Karpas-422 (cell line): ENCODE results near the gene SMU1. TPM values are rescaled to one million over a fixed set of nuclear protein-coding genes. Genes with fewer than 3 reads are reported as not detected.

Experiments
- DNase-seq: peaks from one replicate; pipeline ENCODE4 v3.0.0-alpha.2; 2015
- H2AFZ ChIP-seq: fragments of 200-600 bp; sonication (generic); 2 replicates; pipeline ENCODE4 v1.6.1; 2014; ENCODE audit warnings: antibody characterized with exemption, low read length, mixed read lengths
- H3K27ac ChIP-seq: fragments of 200-600 bp; sonication (generic); 2 replicates; pipeline ENCODE4 v1.5.1; 2014; ENCODE audit warnings: mild to moderate bottlenecking, low read length, moderate library complexity
- H3K27me3 ChIP-seq: fragments of 200-600 bp; sonication (generic); 2 replicates; pipeline ENCODE4 v1.6.1; 2014; ENCODE audit warnings: low read length, mixed read lengths
- H3K36me3 ChIP-seq: fragments of 200-600 bp; sonication (generic); 2 replicates; pipeline ENCODE4 v1.6.1; 2014; ENCODE audit warnings: low read length, mixed read lengths; ENCODE audit not compliant: insufficient read depth
- H3K4me1 ChIP-seq: fragments of 200-600 bp; sonication (generic); 2 replicates; pipeline ENCODE4 v1.6.1; 2014; ENCODE audit warnings: mild to moderate bottlenecking, low read length, mixed read lengths
- H3K4me2 ChIP-seq: fragments of 200-600 bp; sonication (generic); 2 replicates; pipeline ENCODE4 v1.6.1; 2014; ENCODE audit warnings: low read length, low read depth, mild to moderate bottlenecking; ENCODE audit not compliant: poor library complexity, severe bottlenecking
- H3K4me3 ChIP-seq: fragments of 200-600 bp; sonication (generic); 2 replicates; pipeline ENCODE4 v1.5.1; 2014; ENCODE audit warnings: mild to moderate bottlenecking, antibody characterized with exemption, low read length, mixed read lengths
- H3K79me2 ChIP-seq: fragments of 200-600 bp; sonication (generic); 2 replicates; pipeline ENCODE4 v1.6.1; 2014; ENCODE audit warnings: mild to moderate bottlenecking, low read length, mixed read lengths
- H3K9ac ChIP-seq: fragments of 200-600 bp; sonication (generic); 2 replicates; pipeline ENCODE4 v1.6.0; 2014; ENCODE audit warnings: low read length
- H3K9me2 ChIP-seq: fragments of 200-600 bp; sonication (generic), shearing (Covaris generic); replicated peaks from 2 replicates; pipeline ENCODE4 v1.6.0; 2014; ENCODE audit warnings: mild to moderate bottlenecking, low read length, moderate library complexity; ENCODE audit not compliant: insufficient read depth
- H3K9me3 ChIP-seq: fragments of 300-700, 200-600 bp; sonication (generic); 2 replicates; pipeline ENCODE4 v1.6.1; 2014; ENCODE audit warnings: low read length, mixed read lengths
- H4K20me1 ChIP-seq: fragments of 200-600 bp; sonication (generic); 2 replicates; pipeline ENCODE4 v1.6.1; 2014; ENCODE audit warnings: mild to moderate bottlenecking, antibody characterized with exemption, low read length, low read depth; ENCODE audit not compliant: insufficient read depth
- total RNA-seq: library from RNA; depleted of rRNA; stranded (reverse); fragments of >200 nt; shearing (Covaris generic); gene quantifications from 2 replicates; pipeline ENCODE4 v1.2.3, GENCODE V29; 2014; ENCODE audit warnings: low replicate concordance

Gene SMU1
- total RNA-seq, 1 experiment from 2014 or later, result 18.4 TPM

GRCh38 chr9:33044677-33045282 is 31.7 kb downstream of the SMU1 start:
- peak overlapping the region; percentile 64 for H3K4me2 ChIP-seq
- no peak for DNase-seq
- peak overlapping the region; percentile 60 for H3K4me3 ChIP-seq
- H3K27ac ChIP-seq, result peak overlapping the region; percentile 23; the same call in 1 of the 2 replicates
- peaks cover 21% of the 10 kb centered on the region; the same call in 1 of the 2 replicates for H3K36me3 ChIP-seq
- H2AFZ ChIP-seq, result peak overlapping the region; percentile 32; the same call in 1 of the 2 replicates
- peaks cover 21% of the 10 kb centered on the region for H3K4me1 ChIP-seq
- no peaks in the 10 kb centered on the region for H3K27me3 ChIP-seq
- H3K9ac ChIP-seq, result peak overlapping the region; percentile 64
- H3K9me2 ChIP-seq, result no peaks in the 10 kb centered on the region
- no peaks in the 10 kb centered on the region for H4K20me1 ChIP-seq
- no peaks in the 10 kb centered on the region for H3K9me3 ChIP-seq
- 0 out of 2 replicates have a peak, but pooled peaks cover 3% of the 10 kb centered on the region for H3K79me2 ChIP-seq

GRCh38 chr9:33044162-33044673 is 32.3 kb downstream of the SMU1 start:
- H3K9ac ChIP-seq, result peak overlapping the region; percentile 64
- no peaks in the 10 kb centered on the region for H3K9me3 ChIP-seq
- no peaks in the 10 kb centered on the region for H4K20me1 ChIP-seq
- H3K27me3 ChIP-seq, result no peaks in the 10 kb centered on the region
- 0 out of 2 replicates have a peak, but pooled peaks cover 3% of the 10 kb centered on the region for H3K79me2 ChIP-seq
- H3K4me1 ChIP-seq, result peaks cover 21% of the 10 kb centered on the region
- H3K36me3 ChIP-seq, result peaks cover 17% of the 10 kb centered on the region; the same call in 1 of the 2 replicates
- peak overlapping the region; percentile 60 for H3K4me3 ChIP-seq
- no peaks in the 10 kb centered on the region for H3K9me2 ChIP-seq
- H3K4me2 ChIP-seq, result peak overlapping the region; percentile 64
- peak overlapping the region; percentile 32; the same call in 1 of the 2 replicates for H2AFZ ChIP-seq
- DNase-seq, result peak; percentile 88
- H3K27ac ChIP-seq, result peak overlapping the region; percentile 23; the same call in 1 of the 2 replicates

DNA sequence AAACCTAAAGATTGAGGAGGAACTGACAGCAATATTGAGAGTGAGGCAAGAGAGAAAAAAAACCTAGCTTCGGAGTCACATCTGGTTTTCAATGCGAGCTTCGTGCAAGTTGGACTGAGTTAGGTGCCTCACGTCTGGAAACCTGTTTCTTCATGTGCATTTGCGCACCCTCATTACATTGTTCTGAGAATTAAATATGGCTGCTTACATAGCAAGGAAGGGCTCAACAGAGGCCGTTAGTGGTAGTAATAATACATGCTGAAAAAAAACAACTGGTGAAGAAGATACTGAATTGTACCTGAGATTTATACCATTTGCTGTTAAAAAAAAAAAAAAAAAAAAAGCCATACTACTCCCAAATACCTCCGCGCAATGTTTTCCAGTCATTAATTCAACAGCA is 32.8 kb downstream of the SMU1 start:
- no peak for DNase-seq
- Histone ChIP-seq H2AFZ (peak overlapping the region; percentile 32; the same call in 1 of the 2 replicates), H3K27me3 (no peaks in the 10 kb centered on the region), H3K4me1 (peaks cover 21% of the 10 kb centered on the region), H3K36me3 (peaks cover 17% of the 10 kb centered on the region; the same call in 1 of the 2 replicates), H3K9me2 (no peaks in the 10 kb centered on the region), H3K27ac (0 out of 2 replicates have a peak overlapping the region, but pooled peaks have one; percentile 23), H3K9me3 (no peaks in the 10 kb centered on the region), H3K79me2 (0 out of 2 replicates have a peak, but pooled peaks cover 3% of the 10 kb centered on the region), H3K4me3 (peak overlapping the region; percentile 60), H4K20me1 (peaks cover 2% of the 10 kb centered on the region; the same call in 1 of the 2 replicates), H3K9ac (peak overlapping the region; percentile 64), H3K4me2 (peak overlapping the region; percentile 64)

- H3K9me3 ChIP-seq, result no peaks in the 10 kb centered on the region
- no peaks in the 10 kb centered on the region for H3K79me2 ChIP-seq
- no peaks in the 10 kb centered on the region for H3K9me2 ChIP-seq
- H2AFZ ChIP-seq, result no peak overlapping the region
- DNase-seq, result no peak
- no peak overlapping the region for H3K4me3 ChIP-seq
- H3K4me1 ChIP-seq, result peaks cover 21% of the 10 kb centered on the region
- H4K20me1 ChIP-seq, result peaks cover 6% of the 10 kb centered on the region; the same call in 1 of the 2 replicates
- no peak overlapping the region for H3K4me2 ChIP-seq
- no peak overlapping the region for H3K9ac ChIP-seq
- no peak overlapping the region for H3K27ac ChIP-seq
- H3K36me3 ChIP-seq, result peaks cover 16% of the 10 kb centered on the region; the same call in 1 of the 2 replicates
- H3K27me3 ChIP-seq, result no peaks in the 10 kb centered on the region
These were observed 34.0 kb downstream of the SMU1 start for GRCh38 chr9:33042473-33042872.

DNA sequence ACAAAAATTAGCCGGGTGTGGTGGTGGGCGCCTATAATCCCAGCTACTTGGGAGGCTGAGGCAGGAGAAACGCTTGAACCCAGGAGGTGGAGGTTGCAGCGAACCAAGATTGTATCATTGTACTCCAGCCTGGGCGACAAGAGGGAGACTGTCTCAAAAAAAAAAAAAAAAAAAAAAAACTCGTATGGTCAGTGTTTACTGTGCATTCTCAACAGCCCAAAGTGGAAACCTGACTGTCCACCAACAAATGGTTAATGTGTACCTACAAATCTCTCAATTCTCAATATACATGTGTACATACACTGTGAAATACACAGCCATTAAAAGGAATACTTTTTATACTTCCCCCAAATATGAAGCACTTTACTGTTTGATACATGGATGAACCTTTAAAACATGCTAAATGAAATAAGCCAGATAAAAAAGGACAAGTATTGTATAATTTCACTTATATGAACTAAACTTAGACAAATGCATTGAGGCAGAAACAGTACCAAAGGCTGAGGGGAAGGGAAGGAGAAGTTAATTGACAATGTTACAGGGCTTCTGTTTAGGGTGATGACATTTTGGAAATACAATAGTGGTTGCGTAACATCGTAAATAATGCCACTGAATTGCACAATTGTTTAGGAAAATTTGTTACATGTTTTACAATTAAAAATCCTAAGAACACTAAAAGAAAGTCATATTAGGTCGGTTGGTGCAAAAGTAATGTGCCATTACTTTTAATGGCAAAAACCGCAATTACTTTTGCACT is 34.9 kb downstream of the SMU1 start:
- H3K4me2 ChIP-seq, result no peak overlapping the region

GRCh38 chr9:33040792-33041431 is 35.6 kb downstream of the SMU1 start:
- no peak overlapping the region for H3K4me2 ChIP-seq
- H3K9me2 ChIP-seq, result no peaks in the 10 kb centered on the region
- H3K27ac ChIP-seq, result no peak overlapping the region
- no peaks in the 10 kb centered on the region for H3K79me2 ChIP-seq
- peak; percentile 49 for DNase-seq
- H3K27me3 ChIP-seq, result no peaks in the 10 kb centered on the region
- peaks cover 28% of the 10 kb centered on the region; the same call in 1 of the 2 replicates for H3K36me3 ChIP-seq
- H2AFZ ChIP-seq, result no peak overlapping the region
- no peak overlapping the region for H3K4me3 ChIP-seq
- no peaks in the 10 kb centered on the region for H3K9me3 ChIP-seq
- peaks cover 21% of the 10 kb centered on the region for H3K4me1 ChIP-seq
- peaks cover 14% of the 10 kb centered on the region; the same call in 1 of the 2 replicates for H4K20me1 ChIP-seq
- H3K9ac ChIP-seq, result no peak overlapping the region

More for the DNA sequence above, 34.9 kb downstream of the SMU1 start:
- H3K27ac ChIP-seq, result 0 out of 2 replicates have a peak overlapping the region, but pooled peaks have one; percentile 17
- H3K9me2 ChIP-seq, result no peaks in the 10 kb centered on the region
- H3K79me2 ChIP-seq, result no peaks in the 10 kb centered on the region
- peaks cover 21% of the 10 kb centered on the region; the same call in 1 of the 2 replicates for H3K36me3 ChIP-seq
- H3K9me3 ChIP-seq, result no peaks in the 10 kb centered on the region
- H3K27me3 ChIP-seq, result no peaks in the 10 kb centered on the region
- no peak overlapping the region for H3K9ac ChIP-seq
- peaks cover 9% of the 10 kb centered on the region; the same call in 1 of the 2 replicates for H4K20me1 ChIP-seq
- no peak overlapping the region for H3K4me3 ChIP-seq
- peaks cover 21% of the 10 kb centered on the region for H3K4me1 ChIP-seq
- no peak overlapping the region for H2AFZ ChIP-seq
- DNase-seq, result peak; percentile 52

- H3K27me3 ChIP-seq, result no peaks in the 10 kb centered on the region
- no peaks in the 10 kb centered on the region for H3K9me2 ChIP-seq
- no peak for DNase-seq
- H3K9me3 ChIP-seq, result no peaks in the 10 kb centered on the region
- no peak overlapping the region for H3K9ac ChIP-seq
- H3K4me3 ChIP-seq, result no peak overlapping the region
- peaks cover 88% of the 10 kb centered on the region for H3K36me3 ChIP-seq
- H3K79me2 ChIP-seq, result peaks cover 59% of the 10 kb centered on the region
- peaks cover 13% of the 10 kb centered on the region; the same call in 1 of the 2 replicates for H3K4me1 ChIP-seq
- H2AFZ ChIP-seq, result no peak overlapping the region
- H3K27ac ChIP-seq, result no peak overlapping the region
- H3K4me2 ChIP-seq, result no peak overlapping the region
- peaks cover 42% of the 10 kb centered on the region for H4K20me1 ChIP-seq
These were observed 43.6 kb downstream of the SMU1 start for GRCh38 chr9:33032865-33033264.
